ENCODE measurements around the gene HLCS.

The HLCS gene

DNA sequence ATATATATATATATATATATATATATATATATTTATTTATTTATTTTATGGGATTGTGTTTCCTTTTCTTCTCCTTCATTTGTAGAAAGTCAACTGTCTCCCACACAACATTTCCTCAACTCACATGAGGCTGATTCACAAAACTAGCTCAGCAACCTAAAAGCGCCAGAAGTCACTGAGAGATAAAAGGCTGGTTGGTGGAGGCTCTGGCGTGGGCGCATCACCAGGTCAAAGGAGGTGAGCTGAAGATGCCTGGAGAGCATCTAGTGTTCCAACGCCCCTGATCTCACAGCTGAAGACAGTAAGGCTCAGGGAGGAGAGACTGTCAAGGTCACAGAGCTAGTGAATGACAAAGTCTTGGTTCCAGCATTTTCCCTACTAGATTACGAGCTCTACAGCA, 78.0 kb downstream of the HLCS start:
- TF ChIP-seq, protein P1, sequence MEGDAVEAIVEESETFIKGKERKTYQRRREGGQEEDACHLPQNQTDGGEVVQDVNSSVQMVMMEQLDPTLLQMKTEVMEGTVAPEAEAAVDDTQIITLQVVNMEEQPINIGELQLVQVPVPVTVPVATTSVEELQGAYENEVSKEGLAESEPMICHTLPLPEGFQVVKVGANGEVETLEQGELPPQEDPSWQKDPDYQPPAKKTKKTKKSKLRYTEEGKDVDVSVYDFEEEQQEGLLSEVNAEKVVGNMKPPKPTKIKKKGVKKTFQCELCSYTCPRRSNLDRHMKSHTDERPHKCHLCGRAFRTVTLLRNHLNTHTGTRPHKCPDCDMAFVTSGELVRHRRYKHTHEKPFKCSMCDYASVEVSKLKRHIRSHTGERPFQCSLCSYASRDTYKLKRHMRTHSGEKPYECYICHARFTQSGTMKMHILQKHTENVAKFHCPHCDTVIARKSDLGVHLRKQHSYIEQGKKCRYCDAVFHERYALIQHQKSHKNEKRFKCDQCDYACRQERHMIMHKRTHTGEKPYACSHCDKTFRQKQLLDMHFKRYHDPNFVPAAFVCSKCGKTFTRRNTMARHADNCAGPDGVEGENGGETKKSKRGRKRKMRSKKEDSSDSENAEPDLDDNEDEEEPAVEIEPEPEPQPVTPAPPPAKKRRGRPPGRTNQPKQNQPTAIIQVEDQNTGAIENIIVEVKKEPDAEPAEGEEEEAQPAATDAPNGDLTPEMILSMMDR (IDR thresholded peaks at IDR 0.05) = no peak

- TF ChIP-seq, protein P1 (IDR thresholded peaks at IDR 0.05) = no peak
Observed at GRCh38 chr21:36887963-36888362, 78.5 kb downstream of the HLCS start.

- TF ChIP-seq, protein P1 (IDR thresholded peaks at IDR 0.05) = no peak
Observed at GRCh38 chr21:36883532-36884486, 82.7 kb downstream of the HLCS start.

DNA sequence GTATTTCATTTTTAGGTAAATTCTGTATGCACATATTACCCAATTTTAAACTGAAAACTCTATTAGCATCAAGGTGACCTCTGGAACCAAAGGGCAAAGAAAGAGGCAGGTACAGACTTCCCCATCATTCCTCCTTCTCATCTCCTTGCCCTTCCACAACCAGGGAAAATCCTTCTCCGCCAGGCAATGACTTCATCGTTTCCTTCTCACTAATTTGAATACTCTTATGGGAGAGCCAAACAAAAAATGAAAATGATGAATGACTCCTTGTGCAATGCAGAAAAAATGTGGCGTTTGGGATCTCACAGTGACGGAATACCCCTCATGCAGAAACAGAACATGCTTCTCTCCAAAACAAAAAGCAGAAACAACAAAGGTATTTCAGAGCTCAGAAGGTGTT, 83.7 kb downstream of the HLCS start:
- TF ChIP-seq, protein P1 (IDR thresholded peaks at IDR 0.05) = no peak

DNA sequence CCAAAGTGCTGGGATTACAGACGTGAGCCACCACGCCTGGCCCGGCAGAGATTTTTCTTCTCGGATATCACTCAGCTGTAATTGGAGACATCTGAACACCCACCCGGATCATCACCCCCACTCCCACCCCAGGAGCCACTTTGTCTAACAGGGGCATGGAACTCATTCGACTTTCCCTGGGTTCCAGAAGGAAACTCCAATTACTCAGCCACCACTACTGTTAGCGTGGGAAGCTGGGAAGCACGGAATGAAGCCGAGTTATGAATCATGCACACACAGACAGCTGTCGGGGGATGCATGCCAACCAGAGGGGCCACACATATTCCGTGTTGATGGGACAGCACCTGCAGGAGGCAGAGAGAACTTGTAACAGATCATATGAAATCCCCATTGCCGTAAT, 85.2 kb downstream of the HLCS start:
- TF ChIP-seq, protein P1 (IDR thresholded peaks at IDR 0.05) = no peak

GRCh38 chr21:36879827-36880226, 86.6 kb downstream of the HLCS start:
- TF ChIP-seq, protein P1 (IDR thresholded peaks at IDR 0.05) = no peak

GRCh38 chr21:36877741-36878140, 88.7 kb downstream of the HLCS start:
- TF ChIP-seq, protein P1 (IDR thresholded peaks at IDR 0.05) = no peak
